ENCODE results near the gene PDE4D. TPM values are rescaled to one million over a fixed set of nuclear protein-coding genes. Genes with fewer than 3 reads are reported as not detected.
"Not testable (repeated sequence)": the region's sequence is repeated elsewhere in the genome, so short reads cannot be mapped to it uniquely, and the experiment has no call there.

The PDE4D gene
- total RNA-seq, 2 donors from 2014 or later, result 116 to 154 TPM

DNA sequence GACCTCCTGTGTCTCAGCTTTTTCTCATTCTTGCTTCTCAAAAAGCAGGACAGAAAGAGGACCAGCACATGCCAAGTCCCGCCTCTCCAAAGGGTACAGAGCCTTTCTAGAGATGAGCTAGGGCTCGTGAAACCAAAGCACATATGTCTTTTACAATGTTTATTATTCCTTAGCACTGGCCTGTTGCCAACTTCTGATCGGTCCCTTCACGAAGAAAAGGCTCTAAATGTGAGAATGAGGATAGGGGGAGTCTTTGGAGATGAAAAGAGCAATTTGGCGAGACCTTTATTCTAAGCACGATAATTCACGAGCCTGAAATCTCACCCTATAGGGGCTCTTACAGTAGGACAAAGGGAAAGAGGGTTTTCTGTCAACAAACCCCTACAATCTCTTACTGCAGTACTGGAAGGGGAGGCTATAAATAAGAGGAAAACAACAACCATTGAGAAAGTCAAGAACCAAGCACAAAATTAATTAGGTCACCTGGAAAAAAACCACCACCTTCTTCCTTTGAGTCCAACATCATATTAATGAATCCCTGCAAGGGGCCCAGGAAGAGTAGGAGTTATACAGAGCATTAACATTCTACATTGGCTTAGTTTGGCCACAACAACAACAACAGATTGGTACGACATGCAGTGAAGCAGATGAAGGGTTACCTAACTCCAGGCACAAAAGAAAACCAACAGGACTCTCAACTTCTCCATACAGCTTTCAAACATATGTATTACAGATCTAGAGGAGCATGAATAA lies 309.5 kb downstream of the PDE4D start:
- DNase-seq (no peak), ATAC-seq (replicated peaks in 1 of 2) (no peak)
- Mint-ChIP-seq H3K4me1 (ENCODE audit: low read depth) (no peaks in the 10 kb centered on the region), H3K36me3 (ENCODE audit: insufficient read depth in 2 of 2) (no peaks in the 10 kb centered on the region), H3K4me3 (no peak overlapping the region), H3K27ac (no peak overlapping the region), H3K9me3 (no peaks in the 10 kb centered on the region), H3K27me3 (ENCODE audit: low read depth) (peaks cover 43% of the 10 kb centered on the region)

DNA sequence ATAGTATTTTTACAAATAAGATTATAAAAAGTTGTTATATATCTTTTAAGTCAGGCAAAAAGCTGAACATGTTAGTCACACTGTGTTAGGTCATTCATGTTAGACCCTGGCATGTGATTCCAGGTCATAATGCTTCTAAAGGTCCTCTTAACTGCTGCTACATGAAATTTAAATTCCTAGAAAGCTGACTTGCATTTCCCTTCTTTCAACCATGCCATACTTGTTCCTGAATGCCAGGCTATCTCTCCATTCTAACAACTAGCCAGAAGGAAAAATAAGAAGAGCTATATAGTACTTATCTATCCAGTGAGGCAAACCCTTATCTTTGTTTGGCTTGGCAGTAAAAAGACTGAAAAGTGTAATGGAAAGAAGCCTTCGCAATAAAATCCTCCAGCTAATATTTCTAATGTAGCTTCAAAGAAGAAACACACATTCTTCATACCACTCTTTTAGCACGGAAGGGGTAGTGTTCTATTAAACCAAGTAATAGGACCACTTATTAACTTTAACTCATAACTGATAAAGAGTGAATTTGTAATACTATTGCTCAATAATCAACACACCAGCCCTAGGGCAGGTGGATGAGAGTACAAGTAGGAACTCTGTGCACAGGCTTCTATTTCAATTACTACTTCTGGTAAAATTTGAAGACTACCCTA lies 310.2 kb downstream of the PDE4D start:
- no peak overlapping the region for H3K4me3 Mint-ChIP-seq
- DNase-seq, result no peak
- ATAC-seq (replicated peaks in 1 of 2), result no peak
- H3K36me3 Mint-ChIP-seq (ENCODE audit: insufficient read depth in 2 of 2), result no peaks in the 10 kb centered on the region
- no peak overlapping the region for H3K27ac Mint-ChIP-seq
- no peaks in the 10 kb centered on the region for H3K4me1 Mint-ChIP-seq (ENCODE audit: low read depth)
- H3K27me3 Mint-ChIP-seq (ENCODE audit: low read depth), result peaks cover 50% of the 10 kb centered on the region
- H3K9me3 Mint-ChIP-seq, result no peaks in the 10 kb centered on the region

DNA sequence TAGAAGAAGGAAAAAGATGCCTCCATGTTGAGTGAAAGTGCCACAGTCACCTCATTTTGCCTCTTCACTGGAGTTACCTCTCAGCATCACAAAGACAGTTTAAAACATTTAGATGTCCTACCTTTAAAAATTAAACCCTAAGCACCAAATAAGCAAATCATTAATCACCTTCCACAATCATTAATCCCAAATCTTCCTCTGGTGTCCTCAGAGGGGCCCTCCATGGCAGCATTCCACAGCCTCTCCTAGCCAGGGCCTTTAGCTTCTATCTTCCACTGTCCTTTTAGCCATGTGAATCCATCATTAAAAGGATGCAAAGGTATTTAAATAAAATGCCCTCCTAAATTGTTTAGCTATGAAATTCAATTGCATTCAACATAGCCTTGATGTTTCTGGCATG lies 310.8 kb downstream of the PDE4D start:
- ATAC-seq (replicated peaks in 1 of 2) (no peak), DNase-seq (no peak)
- Mint-ChIP-seq H3K4me1 (ENCODE audit: low read depth) (no peaks in the 10 kb centered on the region), H3K9me3 (no peaks in the 10 kb centered on the region), H3K4me3 (no peak overlapping the region), H3K36me3 (ENCODE audit: insufficient read depth in 2 of 2) (no peaks in the 10 kb centered on the region), H3K27ac (no peak overlapping the region), H3K27me3 (ENCODE audit: low read depth) (peaks cover 48% of the 10 kb centered on the region)

DNA sequence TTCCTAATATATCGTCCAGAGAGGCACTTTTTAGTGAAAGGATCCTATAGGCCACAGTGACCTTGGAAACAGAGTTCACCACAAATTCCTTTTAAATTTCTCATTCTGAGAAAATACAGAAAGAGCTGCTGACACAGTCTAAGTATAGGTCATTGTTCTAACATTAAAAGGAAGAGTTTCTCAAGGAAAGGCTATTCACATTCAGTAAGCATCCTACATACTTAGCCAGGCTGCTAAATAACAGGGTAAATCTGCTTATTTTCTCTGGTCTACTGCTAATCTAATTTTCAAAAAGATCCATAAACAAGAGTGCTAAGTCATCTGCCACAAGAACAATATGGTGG lies 313.7 kb downstream of the PDE4D start:
- ATAC-seq (replicated peaks in 1 of 2) (no peak), DNase-seq (no peak)
- Mint-ChIP-seq H3K27ac (no peak overlapping the region), H3K4me1 (ENCODE audit: low read depth) (no peaks in the 10 kb centered on the region), H3K36me3 (ENCODE audit: insufficient read depth in 2 of 2) (no peaks in the 10 kb centered on the region), H3K9me3 (no peaks in the 10 kb centered on the region), H3K27me3 (ENCODE audit: low read depth) (peaks cover 21% of the 10 kb centered on the region), H3K4me3 (no peak overlapping the region)

DNA sequence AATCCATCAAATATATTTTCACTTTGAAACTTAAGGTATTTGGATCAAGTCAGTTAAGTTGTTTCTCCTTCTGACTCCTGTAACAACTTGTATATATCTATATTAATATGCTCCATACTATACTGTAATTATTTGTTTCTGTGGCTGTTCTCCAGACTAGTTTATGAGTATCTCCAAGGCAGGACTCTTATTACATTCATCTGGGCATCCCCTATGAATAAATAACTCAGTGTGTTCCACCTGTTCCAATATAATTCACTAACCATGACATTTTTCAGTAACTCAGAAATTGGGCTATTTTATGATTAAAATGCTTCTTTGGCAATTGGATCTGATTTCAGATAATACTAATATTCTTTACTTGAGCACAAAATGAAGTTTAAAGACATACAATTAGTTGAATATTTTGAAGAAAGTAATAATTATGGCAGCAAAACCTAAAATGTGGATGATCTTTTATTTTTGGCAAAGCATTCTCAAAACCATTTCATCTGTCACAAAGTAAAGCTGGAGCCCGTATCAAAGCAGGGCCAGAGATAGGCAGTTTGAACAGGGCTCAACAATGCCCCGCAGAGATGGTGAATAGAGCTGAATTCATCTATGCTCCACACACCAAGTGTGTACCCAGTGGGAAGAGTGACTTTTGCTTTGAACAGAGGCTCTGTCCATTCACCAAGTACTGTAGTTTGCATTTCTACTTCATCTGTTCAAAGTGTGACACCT lies 314.3 kb downstream of the PDE4D start:
- Mint-ChIP-seq H3K36me3 (ENCODE audit: insufficient read depth in 2 of 2) (no peaks in the 10 kb centered on the region), H3K27ac (no peak overlapping the region), H3K9me3 (no peaks in the 10 kb centered on the region), H3K4me3 (no peak overlapping the region), H3K27me3 (ENCODE audit: low read depth) (peaks cover 15% of the 10 kb centered on the region), H3K4me1 (ENCODE audit: low read depth) (no peaks in the 10 kb centered on the region)
- DNase-seq (no peak), ATAC-seq (replicated peaks in 1 of 2) (no peak)

DNA sequence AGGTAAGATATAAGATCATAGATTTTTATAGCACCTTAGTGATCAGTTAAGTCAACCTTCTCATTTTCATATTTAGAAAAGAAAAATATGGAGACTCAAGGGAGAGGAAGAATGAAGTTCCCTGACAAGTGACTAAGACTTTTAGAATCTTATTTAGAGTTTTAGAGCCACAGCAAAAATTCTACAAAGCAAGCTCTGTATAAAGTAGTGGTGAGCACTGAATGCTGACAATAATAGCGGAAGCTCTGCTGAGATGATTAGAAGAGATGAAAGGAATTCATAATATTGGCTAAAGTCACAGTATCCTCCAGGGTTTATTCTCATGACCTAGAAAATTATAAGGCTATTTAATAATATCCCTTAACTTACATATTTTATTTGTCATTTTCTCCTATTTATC lies 316.0 kb downstream of the PDE4D start:
- ATAC-seq (replicated peaks in 1 of 2), result no peak
- Mint-ChIP-seq H3K27ac (no peak overlapping the region), H3K4me3 (no peak overlapping the region), H3K9me3 (no peaks in the 10 kb centered on the region), H3K27me3 (ENCODE audit: low read depth) (peaks cover 8% of the 10 kb centered on the region), H3K36me3 (ENCODE audit: insufficient read depth in 2 of 2) (no peaks in the 10 kb centered on the region), H3K4me1 (ENCODE audit: low read depth) (no peaks in the 10 kb centered on the region)
- DNase-seq, result no peak

DNA sequence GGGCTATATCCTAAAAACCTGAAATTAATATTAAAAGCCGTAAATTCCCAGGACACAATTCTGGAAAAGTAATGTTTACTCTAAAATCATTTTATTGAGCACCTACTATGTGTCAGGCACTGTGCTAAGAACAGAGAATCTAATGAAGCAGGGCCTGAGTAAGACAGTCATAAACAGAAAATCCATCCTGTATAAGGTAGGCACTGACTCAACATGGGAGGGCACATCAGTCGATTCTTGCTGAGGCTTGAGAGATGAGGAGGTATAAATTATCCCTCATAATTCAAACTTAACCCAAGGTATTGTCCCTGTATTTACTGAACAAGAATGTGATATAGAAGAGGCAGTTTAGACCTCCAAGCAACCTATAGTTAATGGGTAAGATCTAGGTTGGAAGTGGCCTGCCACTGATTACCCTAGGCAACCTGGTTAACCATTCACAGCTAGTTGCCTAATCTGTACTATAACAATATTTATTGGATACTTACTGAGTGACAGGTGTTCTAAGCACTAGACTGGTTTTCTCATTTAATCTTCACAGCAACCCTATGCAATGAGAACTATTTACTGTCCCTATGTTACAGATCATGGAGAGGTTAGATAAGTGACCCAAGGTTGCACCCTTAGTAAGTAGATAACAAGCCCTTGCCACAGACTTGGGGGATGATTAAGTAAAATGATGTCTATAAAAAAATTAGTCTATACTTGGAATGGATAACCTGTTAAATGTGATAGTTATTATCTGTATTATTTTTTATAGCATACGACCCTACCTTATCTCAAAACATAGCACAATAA lies 317.7 kb downstream of the PDE4D start:
- Mint-ChIP-seq H3K4me1 (ENCODE audit: low read depth) (no peaks in the 10 kb centered on the region), H3K27me3 (ENCODE audit: low read depth) (peaks cover 8% of the 10 kb centered on the region), H3K27ac (no peak overlapping the region), H3K9me3 (no peaks in the 10 kb centered on the region), H3K4me3 (no peak overlapping the region), H3K36me3 (ENCODE audit: insufficient read depth in 2 of 2) (no peaks in the 10 kb centered on the region)
- ATAC-seq (replicated peaks in 1 of 2), result no peak
- no peak for DNase-seq

DNA sequence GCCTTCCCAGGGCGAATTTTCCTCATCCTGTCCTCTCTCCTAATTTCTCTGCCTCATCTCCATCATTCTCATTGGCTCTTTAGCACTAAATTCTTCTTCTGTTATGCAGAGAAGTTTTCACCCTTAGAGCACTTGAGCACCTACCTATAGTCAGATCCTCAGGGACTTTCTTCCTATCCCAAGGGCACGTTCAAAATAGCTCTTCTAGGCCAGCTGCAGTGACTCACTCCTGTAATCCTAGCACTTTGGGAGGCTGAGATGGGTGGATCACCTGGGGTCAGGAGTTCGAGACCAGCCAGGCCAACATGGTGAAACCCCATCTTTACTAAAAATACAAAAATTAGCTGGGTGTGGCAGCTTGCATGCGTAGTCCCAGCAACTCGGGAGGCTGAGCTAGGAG lies 320.0 kb downstream of the PDE4D start:
- H3K4me3 Mint-ChIP-seq; H3K27me3 Mint-ChIP-seq (ENCODE audit: low read depth); DNase-seq; H3K9me3 Mint-ChIP-seq; H3K36me3 Mint-ChIP-seq (ENCODE audit: insufficient read depth in 2 of 2); ATAC-seq (replicated peaks in 1 of 2); H3K27ac Mint-ChIP-seq; H3K4me1 Mint-ChIP-seq (ENCODE audit: low read depth): not testable (repeated sequence)

DNA sequence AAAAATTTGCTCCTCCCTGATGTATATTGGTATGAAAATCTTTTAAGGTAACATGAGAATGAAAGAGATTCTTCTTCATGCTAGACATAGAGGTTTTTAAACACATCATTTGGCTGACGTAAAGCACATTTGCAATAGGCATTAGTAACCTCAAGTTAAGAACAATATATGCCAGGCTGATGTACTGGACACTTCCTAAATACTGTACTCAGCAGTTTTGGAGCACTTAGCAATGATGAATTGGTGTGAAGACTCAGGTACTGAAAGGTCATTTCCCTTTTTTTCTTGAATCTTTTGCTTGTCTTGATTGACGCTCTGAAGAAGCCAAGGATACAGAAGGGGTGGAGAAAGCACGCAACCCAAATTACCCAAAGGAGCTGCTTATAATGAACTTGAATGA lies 322.5 kb downstream of the PDE4D start:
- DNase-seq (no peak), ATAC-seq (replicated peaks in 1 of 2) (no peak)
- Mint-ChIP-seq H3K4me3 (no peak overlapping the region), H3K9me3 (no peaks in the 10 kb centered on the region), H3K4me1 (ENCODE audit: low read depth) (no peaks in the 10 kb centered on the region), H3K27ac (no peak overlapping the region), H3K27me3 (ENCODE audit: low read depth) (no peaks in the 10 kb centered on the region), H3K36me3 (ENCODE audit: insufficient read depth in 2 of 2) (no peaks in the 10 kb centered on the region)

DNA sequence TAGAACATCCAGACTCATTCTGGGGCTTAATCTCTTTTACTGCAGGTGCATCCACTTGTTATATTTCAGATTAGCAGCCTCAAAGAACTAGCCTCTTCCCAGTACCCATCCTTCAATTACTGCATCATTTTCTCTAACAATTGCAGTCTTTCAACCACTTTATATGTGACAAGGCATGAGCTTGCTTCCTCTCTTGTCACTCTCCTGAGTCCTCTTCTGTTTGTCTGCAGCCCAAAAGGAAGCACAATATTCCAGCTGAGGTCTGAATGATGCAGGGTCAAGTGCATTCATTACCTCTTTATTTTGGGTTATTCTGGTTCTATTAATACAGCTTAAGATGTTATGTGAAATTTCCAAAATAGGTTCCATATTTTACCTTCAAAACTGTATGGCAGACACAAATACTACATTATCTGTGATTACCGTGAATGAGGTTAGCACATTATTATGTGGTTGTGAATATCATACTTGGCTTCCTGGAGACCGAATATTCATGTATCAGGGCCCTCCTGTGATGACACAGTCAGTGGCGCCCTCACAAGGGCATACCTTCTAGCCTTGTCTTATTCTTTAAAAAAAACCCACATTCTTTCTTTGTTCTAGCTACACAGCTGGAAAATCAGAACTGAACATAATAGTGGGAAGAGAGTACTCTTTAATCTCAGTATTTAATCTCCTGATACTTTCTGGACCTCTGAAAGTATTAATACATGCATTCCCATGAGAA lies 323.8 kb downstream of the PDE4D start:
- no peaks in the 10 kb centered on the region for H3K9me3 Mint-ChIP-seq
- no peak for DNase-seq
- no peak for ATAC-seq (replicated peaks in 1 of 2)
- H3K36me3 Mint-ChIP-seq (ENCODE audit: insufficient read depth in 2 of 2), result no peaks in the 10 kb centered on the region
- H3K4me3 Mint-ChIP-seq, result no peak overlapping the region
- no peaks in the 10 kb centered on the region for H3K27me3 Mint-ChIP-seq (ENCODE audit: low read depth)
- H3K4me1 Mint-ChIP-seq (ENCODE audit: low read depth), result no peaks in the 10 kb centered on the region
- H3K27ac Mint-ChIP-seq, result no peak overlapping the region

DNA sequence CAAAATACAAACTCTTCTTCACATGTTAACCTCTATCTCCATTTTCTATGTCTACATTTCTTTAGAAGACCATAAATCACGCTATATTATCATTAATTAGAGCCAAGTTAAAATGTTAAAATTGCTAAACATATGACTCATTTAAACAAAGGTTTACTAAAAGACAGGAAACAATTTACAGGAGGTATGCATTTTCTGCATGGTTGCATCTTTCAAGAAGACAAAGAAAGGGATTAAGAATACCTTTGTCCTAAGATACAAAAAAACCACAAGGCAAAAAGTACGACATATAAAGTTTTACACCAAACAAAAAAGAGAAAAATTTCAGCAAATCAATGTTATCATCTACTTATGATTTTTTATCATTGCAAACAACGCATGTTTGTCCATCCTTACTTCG lies 324.4 kb downstream of the PDE4D start:
- H3K4me3 Mint-ChIP-seq, result no peak overlapping the region
- H3K27me3 Mint-ChIP-seq (ENCODE audit: low read depth), result no peaks in the 10 kb centered on the region
- H3K9me3 Mint-ChIP-seq, result no peaks in the 10 kb centered on the region
- H3K27ac Mint-ChIP-seq, result no peak overlapping the region
- H3K36me3 Mint-ChIP-seq (ENCODE audit: insufficient read depth in 2 of 2), result no peaks in the 10 kb centered on the region
- no peaks in the 10 kb centered on the region for H3K4me1 Mint-ChIP-seq (ENCODE audit: low read depth)
- ATAC-seq (replicated peaks in 1 of 2) (no peak), DNase-seq (no peak)

DNA sequence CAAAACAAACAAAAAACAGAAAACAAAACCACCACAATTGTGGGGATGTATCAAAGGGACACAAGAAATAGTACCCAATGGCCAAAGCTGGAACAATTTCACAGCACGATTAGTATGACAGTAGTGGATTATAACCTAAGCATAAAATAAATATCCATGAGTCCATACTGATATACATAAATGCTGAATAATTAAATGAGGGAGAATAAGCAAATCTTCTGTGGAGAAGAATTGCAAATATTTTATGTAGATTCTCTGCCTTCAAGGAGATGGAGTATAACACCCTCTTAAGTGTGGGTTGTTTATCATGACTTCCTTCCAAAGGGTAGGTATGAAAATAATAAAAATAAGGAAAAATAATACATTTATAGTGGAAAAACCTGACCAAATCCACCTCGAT lies 325.4 kb downstream of the PDE4D start:
- DNase-seq, result no peak
- H3K9me3 Mint-ChIP-seq, result no peaks in the 10 kb centered on the region
- no peaks in the 10 kb centered on the region for H3K36me3 Mint-ChIP-seq (ENCODE audit: insufficient read depth in 2 of 2)
- no peaks in the 10 kb centered on the region for H3K27me3 Mint-ChIP-seq (ENCODE audit: low read depth)
- H3K4me1 Mint-ChIP-seq (ENCODE audit: low read depth), result no peaks in the 10 kb centered on the region
- no peak overlapping the region for H3K4me3 Mint-ChIP-seq
- no peak overlapping the region for H3K27ac Mint-ChIP-seq
- ATAC-seq (replicated peaks in 1 of 2), result no peak

All from activated T-cell treated with anti-CD3 and anti-CD28 coated beads, Interleukin-2, amount 50 U/mL, for 72 hours (primary cell).